Psoas muscle (tissue), 8 donors: Measurements from ENCODE around the gene ID1. TPM values are rescaled to one million over a fixed set of nuclear protein-coding genes. Genes with fewer than 3 reads are reported as not detected.

Experiments used
- ATAC-seq, 4 donors: fragments of 200-7000 bp; cut with Tn5 transposase; one replicate each; pipeline ENCODE4 v1.9.1; 2020; ENCODE audit warnings: moderate library complexity in 3 of 4, mild to moderate bottlenecking in 2 of 4
- DNase-seq, 2 donors: peaks; one replicate each; pipeline ENCODE4 v3.0.0-alpha.2; 2020
- H3K27ac ChIP-seq: fragments of 200-600 bp; one replicate; pipeline ENCODE4 v1.8.0; 2022
- H3K27me3 ChIP-seq, 3 donors: fragments of 200-600 bp in 1 of 3; one replicate each; pipeline versions ENCODE4 v1.6.1 to v1.8.0; 2013 to 2022; ENCODE audit warnings: low read length in 2 of 3, mild to moderate bottlenecking in 2 of 3, moderate library complexity in 1 of 3; ENCODE audit not compliant: insufficient read depth in 3 of 3
- H3K36me3 ChIP-seq, 2 donors: fragments of 200-600 bp in 1 of 2; one replicate each; pipeline versions ENCODE4 v1.6.1 to v1.8.0; 2013 to 2022; ENCODE audit warnings: low read depth in 1 of 2, mild to moderate bottlenecking in 1 of 2, moderate library complexity in 1 of 2; ENCODE audit not compliant: insufficient read depth in 1 of 2
- H3K4me1 ChIP-seq: fragments of 200-600 bp; one replicate; pipeline ENCODE4 v1.8.0; 2022
- H3K4me3 ChIP-seq: fragments of 200-600 bp; one replicate; pipeline ENCODE4 v1.8.0; 2022; ENCODE audit warnings: mild to moderate bottlenecking
- H3K9me3 ChIP-seq: fragments of 200-600 bp; one replicate; pipeline ENCODE4 v1.8.0; 2022
- WGBS, 3 donors: extraction: QIAGEN DNeasy Blood & Tissue Kit; methylation state at CpG; one replicate each; pipeline versions ENCODE4 v1.1.6 to v1.1.7; 2013; 5-methylcytosine and 5-hydroxymethylcytosine counted together
- intact Hi-C, 2 donors: fragments of 100-400 bp; cut with DNase I; formaldehyde crosslinking; loops; one replicate each; pipeline versions ENCODE4 v1.11.0 to v1.14.2; 2022
- polyA plus RNA-seq, 3 donors: library from polyadenylated mRNA; stranded (reverse); fragments of 200-250 nt; gene quantifications; one replicate each; pipeline ENCODE4 v1.2.3, GENCODE V29; 2013
- total RNA-seq, 4 donors: library from RNA; stranded (reverse); fragmentation: NEBNext Ultra II Directional in 2 of 4; extraction: Animal tissue kit (Norgen Biotek cat#: 25700) in 2 of 4; gene quantifications; one replicate each; pipeline versions ENCODE4 v1.2.1 to v1.2.4, GENCODE V29; 2021 to 2023
- TF ChIP-seq, protein P1 (sequence below): fragments of 200-600 bp; IDR thresholded peaks from one replicate; pipeline ENCODE4 v1.8.0; 2022; ENCODE audit warnings: antibody characterized with exemption
- donor health status: healthy with polysubstance abuse.
- donor health status: DM: no; HTN: no; CAD: no; lungs with moderate emphysema.
- donor health status: Bipolar disorder and iron deficiency.
- donor health status: healthy.
- donor health status: DM: yes; HTN: yes; CAD: no.
- donor health status: DM: no; HTN: no; CAD: no.
- donor health status: DM: no; HTN: no; CAD: no.
- donor health status: DM: yes; HTN: yes; CAD: no.

ID1 gene
- total and polyA plus RNA-seq, 7 donors = 25.1 to 574 (median 80.6) TPM

DNA sequence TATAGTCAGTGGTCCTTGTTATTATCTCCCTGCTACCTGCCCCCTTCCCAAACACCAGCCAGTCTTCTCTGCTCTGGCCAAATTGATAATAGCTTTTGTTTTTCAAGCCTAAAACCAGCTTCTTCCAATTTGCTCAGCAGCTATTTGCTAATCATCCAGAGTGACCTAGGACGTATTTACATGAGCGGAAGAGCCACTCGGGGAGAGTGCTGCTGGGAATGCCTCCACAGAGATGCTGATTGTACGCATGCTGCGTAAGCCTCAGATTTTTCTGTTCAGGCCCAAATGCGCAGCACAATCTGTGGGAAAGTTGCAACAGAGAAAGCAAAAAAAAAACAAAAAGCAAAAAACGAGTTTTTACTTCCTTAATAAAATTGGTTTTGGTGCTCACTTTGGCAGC, 24.4 kb upstream of the ID1 start:
- TF ChIP-seq, protein P1, sequence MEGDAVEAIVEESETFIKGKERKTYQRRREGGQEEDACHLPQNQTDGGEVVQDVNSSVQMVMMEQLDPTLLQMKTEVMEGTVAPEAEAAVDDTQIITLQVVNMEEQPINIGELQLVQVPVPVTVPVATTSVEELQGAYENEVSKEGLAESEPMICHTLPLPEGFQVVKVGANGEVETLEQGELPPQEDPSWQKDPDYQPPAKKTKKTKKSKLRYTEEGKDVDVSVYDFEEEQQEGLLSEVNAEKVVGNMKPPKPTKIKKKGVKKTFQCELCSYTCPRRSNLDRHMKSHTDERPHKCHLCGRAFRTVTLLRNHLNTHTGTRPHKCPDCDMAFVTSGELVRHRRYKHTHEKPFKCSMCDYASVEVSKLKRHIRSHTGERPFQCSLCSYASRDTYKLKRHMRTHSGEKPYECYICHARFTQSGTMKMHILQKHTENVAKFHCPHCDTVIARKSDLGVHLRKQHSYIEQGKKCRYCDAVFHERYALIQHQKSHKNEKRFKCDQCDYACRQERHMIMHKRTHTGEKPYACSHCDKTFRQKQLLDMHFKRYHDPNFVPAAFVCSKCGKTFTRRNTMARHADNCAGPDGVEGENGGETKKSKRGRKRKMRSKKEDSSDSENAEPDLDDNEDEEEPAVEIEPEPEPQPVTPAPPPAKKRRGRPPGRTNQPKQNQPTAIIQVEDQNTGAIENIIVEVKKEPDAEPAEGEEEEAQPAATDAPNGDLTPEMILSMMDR = no peak
- H3K9me3 ChIP-seq = no peaks in the 10 kb centered on the region
- intact Hi-C loops = loop anchor here in 1 of 2 donors (5.0 kb wide), 1 partner anchor 1792 kb away; no protein-coding TSS in a partner anchor
- DNase-seq (no peak), ATAC-seq (no peak)
- H3K36me3 ChIP-seq = no peaks in the 10 kb centered on the region
- H3K27me3 ChIP-seq = no peaks in the 10 kb centered on the region
- no peak overlapping the region for H3K4me3 ChIP-seq
- WGBS, 3 donors = 73 to 81% (median 73%) methylated on average over 7 of the region's 7 CpGs
- H3K27ac ChIP-seq = no peak overlapping the region
- no peaks in the 10 kb centered on the region for H3K4me1 ChIP-seq

GRCh38 chr20:31581391-31581790, 23.7 kb upstream of the ID1 start:
- Histone ChIP-seq H3K27me3 (no peaks in the 10 kb centered on the region), H3K27ac (no peak overlapping the region), H3K9me3 (no peaks in the 10 kb centered on the region), H3K4me1 (no peaks in the 10 kb centered on the region), H3K4me3 (no peak overlapping the region), H3K36me3 (no peaks in the 10 kb centered on the region)
- WGBS, 3 donors = 68 to 75% (median 74%) methylated on average over 11 to 13 of the region's 13 CpGs
- DNase-seq (no peak), ATAC-seq (no peak)
- intact Hi-C loops = loop anchor here in 1 of 2 donors (5.0 kb wide), 1 partner anchor 1791 kb away; no protein-coding TSS in a partner anchor
- TF ChIP-seq, protein P1 = no peak

GRCh38 chr20:31587545-31588389, 17.3 kb upstream of the ID1 start:
- Histone ChIP-seq H3K27me3 (peaks cover 0 to 3% (median 0%) of the 10 kb centered on the region in 3 donors), H3K36me3 (no peaks in the 10 kb centered on the region), H3K27ac (peak overlapping the region; percentile 73), H3K4me3 (peak overlapping the region; percentile 68), H3K4me1 (no peaks in the 10 kb centered on the region), H3K9me3 (no peaks in the 10 kb centered on the region)
- DNase-seq (peak; percentile 56 to 66), ATAC-seq (peak; percentile 73 to 85 (median 80))
- WGBS, 3 donors = 3 to 8% (median 3%) methylated on average over 55 to 76 of the region's 76 CpGs
- TF ChIP-seq, protein P1 = no peak
- intact Hi-C loops = no loop called here

GRCh38 chr20:31590717-31591225, 14.3 kb upstream of the ID1 start:
- no peaks in the 10 kb centered on the region for H3K36me3 ChIP-seq
- ATAC-seq = no peak
- intact Hi-C loops = no loop called here
- H3K4me1 ChIP-seq = no peaks in the 10 kb centered on the region
- peaks cover 0 to 3% (median 0%) of the 10 kb centered on the region in 3 donors for H3K27me3 ChIP-seq
- H3K27ac ChIP-seq = no peak overlapping the region
- no peak for DNase-seq
- no peak overlapping the region for H3K4me3 ChIP-seq
- WGBS, 3 donors = 75 to 86% (median 82%) methylated on average over 7 of the region's 7 CpGs
- no peaks in the 10 kb centered on the region for H3K9me3 ChIP-seq
- TF ChIP-seq, protein P1 = no peak
